Stimulated activated CD8-positive, alpha-beta memory T cell treated with anti-CD3 and anti-CD28 coated beads, Interleukin-4, amount 100 ng/mL, for 1 hour (primary cell): ENCODE results near the gene NKAIN4.

ENCODE experiments used
- DNase-seq, 2 donors: peaks; one replicate each; pipeline ENCODE4 v3.0.0-alpha.2; 2020; ENCODE audit warnings: low read depth in 2 of 2, low spot score in 1 of 2

Gene NKAIN4

DNA sequence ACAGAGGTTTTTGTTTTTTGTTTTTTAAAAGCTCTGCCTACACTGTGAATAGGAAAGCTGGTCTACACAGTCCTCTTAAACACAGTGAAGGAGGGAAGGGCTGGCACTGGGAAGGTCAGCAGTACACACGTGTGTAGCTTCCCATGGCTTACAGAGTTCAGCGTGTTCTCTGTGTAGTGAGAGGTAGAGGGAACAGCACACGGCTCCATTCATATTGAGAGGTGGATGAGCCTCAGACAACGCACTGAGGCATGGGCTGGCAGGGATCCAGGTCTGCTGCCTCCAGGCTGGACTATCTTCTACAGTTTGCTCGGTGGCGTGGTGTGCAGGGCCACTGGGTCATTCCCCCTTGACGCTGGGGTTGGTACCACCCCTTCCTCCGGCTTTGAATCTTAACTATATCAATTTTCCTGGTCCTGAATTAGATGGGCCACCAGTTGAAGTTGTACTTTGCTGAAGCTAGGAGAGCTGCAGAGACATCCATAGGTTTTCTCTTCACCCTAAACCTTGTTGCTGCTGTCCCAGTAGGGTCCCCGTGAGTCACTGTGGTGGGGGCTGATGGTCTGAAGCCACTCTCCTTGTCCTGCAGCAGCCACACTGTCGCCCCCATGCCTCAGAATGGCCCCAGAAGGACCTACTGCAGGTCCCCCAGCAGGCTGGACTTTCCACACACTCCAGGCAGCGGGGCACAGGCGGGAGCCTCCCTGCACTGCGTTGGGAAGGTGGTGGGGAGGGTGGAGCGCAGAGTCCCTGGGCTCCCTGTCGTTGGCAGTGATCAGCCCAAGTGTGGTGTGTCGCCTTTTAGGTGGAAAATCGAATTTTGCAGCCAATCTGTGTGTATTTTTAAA, 20.3 kb upstream of the NKAIN4 start:
- DNase-seq, result no peak

DNA sequence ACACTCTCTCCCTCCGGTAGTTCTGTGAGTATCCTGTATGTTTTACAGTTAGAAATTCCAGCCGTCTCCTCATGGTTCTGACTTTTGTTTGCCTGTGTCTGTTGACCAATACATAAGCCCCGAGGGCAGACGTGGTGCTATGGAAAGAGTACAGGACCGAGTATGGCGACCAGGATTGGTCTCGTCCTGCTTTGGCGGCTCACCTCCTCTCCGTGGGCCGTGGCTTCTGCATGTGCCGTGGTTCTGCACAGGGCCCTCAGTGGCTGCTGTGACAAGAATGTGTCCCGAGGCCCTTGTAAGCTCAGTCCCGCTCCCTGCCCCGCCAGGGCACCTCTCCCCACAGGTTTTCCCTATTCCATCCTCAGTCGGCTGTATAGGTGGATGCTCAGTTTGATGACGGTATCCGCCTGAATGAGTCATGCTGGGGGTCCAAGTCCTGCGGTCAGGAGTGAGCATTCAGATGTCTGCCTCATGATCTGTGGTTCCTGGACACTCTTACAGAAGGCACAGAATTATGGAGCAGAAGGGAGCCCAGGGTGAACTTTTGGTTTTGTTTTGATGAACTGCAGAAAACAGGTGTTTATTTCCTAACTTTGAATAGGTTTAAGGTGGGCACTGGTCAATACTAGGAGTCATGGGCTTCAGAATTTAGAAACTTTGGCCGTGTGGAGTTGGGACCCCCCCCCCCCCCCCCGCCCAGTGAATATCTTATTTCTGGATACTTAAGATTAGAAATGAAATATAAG, 19.5 kb upstream of the NKAIN4 start:
- DNase-seq, result no peak

DNA sequence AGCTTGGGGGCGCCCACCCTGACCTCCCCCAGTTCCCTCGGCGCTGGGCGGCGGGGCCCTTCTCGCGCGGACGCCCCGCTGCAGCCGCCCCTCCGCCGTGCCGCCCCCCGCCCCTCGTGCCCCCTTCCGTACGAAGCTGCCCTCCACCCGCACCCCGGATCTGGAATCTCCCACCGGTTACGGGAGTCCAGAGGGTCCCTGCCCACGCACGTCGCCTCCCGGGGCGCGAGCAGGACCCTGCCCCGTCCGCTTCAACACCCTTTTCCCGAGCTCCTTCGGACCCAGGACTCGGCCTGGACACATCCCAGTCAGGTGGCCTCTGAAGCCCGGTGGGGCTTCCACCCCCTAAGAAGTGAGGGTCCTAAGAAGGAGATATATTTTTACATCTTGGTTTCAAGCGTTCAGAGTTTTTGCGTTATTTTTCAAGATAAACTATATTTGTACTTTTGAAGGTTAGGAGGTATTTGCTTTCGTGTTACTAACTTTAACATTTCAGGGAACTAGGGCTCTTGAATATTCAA, 18.9 kb upstream of the NKAIN4 start:
- DNase-seq, result no peak

DNA sequence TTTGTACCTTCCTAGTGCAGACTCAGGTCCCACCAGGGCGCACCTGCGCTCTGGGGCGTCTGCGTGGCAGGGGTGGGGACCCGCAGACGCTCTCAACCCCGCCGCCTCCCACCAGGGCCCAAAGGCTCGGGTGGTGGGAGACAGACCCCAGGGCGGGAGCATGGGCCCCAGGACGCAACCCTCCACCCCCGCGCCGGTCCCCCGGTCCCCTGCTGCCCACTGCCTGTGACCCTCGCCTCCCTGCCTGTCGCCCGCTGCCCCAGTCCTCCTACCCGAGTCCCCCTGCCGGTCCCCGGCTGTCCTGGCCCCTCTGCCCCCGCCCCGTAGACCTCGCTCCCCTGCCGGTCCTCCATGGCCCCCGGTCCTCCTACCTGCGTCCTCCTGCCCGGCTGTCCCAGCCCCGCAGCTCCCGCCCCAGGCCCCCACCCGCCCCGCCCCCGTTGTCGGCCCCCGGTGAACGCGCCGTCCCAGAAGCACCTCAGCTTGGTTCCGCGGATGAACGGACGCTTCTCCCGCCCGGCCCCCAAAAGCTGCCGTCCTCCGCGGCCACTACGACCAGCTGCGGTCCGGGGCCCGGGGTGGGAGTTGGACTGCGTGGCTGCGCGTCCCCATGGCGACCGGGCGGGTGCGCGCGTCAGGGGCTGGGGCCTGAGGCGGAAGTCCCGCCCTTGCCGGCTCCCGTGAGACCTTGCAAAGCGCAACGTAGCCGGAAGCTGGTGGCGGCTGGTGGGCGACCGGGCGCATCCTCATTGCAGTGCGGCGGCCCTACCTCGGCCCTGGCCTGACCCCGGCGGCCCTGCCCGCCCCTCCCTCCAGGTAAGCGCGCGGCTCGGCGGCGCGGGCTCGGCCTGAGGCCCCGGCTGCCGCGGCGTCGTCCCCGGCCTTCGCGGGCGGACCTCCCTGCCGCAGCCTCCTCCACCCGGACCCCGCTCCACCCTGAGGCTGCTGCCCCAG, 18.1 kb upstream of the NKAIN4 start, which contains the start of gene ARFGAP1:
TSS of gene ARFGAP1 (plus strand) at position 709 of the 954 bp plus-strand sequence. CDS start 2,768 bp downstream, outside the sequence.
- peak; percentile 62 to 74 for DNase-seq

DNA sequence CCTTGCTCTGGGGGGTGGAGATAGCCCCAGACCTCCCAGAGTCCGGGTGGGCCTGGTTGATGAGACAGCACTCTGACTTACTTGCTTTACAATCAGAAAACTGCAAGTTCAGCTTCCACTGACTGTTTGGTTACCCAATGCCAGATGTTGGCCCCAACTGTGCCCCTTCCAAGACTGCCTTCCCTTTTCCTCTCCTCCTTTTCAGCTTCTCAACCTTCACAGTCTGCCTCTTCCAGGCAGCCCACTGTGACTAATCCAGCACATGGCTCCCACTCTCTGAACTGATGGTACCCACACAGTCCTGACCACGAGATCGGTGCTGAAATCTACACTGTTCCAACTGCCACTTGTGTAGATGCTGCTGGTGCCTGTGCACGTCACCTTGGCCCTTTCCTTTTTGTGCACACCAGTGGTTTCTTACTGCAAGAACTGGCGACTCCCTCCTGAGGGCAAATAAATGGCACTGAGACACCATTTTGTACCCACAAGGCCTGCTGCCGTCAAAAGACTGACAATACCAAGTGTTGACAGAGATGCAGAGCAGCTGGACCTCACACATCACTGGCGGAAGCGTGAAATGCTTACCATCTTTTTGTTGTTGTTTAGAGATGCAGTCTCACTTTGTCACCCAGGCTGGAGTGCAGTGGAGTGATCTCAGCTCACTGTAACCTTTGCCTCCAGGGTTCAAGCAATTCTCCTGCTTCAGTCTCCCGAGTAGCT, 16.5 kb upstream of the NKAIN4 start:
- DNase-seq, result no peak

DNA sequence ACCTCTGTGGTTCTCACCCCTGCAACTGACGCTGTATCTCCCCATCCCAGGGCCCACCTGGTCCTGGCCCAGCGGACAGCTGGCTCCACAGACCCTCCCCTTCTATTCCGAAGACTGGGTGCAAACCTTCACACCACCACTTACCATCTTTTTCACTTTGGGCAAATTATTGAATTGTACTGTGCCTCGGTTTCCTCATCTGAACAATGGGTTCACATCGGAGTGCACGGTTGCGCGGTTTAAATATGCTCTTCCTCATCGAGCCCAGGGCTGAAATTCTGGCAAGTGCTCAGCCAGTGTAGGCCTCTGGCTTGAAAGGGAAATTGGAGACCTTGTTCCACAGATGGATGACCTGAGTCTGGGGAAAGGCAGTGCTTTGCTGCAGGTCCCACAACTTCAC, 15.5 kb upstream of the NKAIN4 start:
- DNase-seq, result no peak

DNA sequence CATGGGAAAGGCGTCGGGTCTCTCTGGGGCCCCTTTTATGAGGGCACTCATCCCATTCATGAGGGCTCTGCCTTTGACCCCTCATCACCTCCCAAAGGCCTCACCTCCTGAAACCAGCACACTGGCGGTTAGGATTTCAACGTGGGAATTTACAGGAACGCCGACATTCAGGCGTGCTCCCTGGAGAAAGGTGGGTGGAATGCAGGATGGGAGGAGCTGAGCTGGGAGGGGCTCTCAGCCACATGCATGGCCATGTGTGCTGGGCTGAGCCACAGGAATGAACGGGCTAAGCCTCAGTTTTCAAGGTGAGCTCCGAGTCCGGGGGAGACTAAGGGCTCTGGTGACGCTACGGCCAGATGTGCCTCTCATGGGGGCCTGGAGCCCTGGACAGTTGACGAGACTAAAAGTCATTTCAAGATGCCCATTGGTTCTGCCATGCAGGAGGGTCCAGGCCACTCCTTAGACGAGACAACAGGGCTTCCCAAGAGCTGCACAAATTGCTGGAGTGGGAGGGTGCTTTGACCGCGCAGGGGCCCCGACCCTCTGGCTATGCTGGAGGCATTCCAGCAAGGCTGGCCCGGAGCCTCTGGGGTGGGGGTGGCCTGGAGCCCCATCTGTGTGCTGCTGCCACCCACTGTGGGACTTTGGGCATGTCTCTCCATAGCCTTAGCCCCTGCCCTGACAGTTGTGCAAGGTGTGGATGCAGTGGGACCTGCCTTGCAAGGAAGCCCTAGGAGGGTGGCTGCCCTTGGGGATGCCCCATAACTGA, 14.6 kb upstream of the NKAIN4 start:
- no peak for DNase-seq

DNA sequence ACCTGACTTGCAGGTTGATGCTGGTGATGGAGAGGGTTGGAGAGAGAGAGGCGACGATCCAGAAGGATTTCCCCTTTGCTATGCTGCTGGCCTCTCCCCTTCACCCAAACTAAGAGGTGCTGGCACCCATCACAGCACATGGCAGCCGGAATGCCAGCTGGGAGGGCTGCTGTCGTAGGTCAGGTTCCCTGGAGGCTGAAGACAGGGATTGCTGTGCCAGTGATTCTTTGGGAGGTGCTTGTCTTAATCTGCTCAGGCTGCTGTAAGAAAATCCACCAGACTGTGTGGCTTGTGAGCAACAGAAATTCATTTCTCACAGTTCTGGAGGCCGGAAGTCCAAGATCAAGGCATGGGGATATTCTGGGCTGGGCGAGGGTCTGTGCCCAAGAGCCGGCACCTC, 14.0 kb upstream of the NKAIN4 start:
- no peak for DNase-seq

DNA sequence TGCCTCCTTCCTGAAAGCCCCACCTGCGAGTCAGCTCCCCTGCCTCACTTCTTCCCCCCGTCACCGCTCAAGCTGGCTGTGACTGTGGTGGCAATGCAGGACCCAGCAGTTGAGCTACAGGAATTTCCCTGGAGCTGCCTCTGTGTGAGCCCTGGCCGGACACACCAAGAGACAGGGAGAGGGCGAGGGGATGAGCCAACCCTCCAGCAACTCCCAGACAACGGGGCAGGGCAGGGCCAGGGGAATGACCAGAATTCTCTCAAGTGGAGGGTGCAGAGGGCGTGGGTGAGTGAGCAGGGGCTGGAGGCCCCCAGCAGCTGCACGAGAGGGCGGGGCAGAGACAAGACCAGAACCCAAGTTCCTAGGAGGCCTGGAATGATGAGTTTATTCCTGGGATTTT, 13.4 kb upstream of the NKAIN4 start:
- DNase-seq, result no peak

DNA sequence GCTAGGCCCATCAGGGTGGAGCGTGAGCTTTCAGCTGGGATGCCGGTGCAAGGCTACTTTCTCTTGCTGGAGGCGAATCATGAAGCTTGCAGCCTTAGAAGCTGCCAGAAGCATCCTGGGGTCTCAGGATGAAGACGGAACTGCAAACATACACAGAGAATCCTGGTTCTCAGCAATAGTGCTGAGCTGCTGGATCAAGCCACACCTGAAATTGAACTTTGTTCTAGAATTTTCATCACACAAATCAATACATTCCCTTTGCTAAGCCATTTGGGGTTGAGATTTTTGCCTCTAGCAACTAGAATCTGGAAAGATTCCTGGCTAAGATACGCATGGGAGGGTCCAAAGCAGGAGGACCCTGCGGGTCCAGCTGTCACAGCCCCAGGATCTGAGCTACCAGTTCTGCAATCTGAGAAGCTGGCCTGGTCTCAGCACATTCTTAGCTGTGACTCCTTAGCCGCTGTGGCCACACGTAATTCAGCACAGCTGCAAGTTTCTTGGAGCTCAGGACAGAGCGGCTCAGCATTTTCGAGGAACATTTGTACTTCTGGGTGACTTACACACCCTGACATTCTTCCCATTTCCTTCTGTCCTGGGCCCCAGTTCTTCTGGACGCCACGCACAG, 11.7 kb upstream of the NKAIN4 start:
- DNase-seq, result no peak

DNA sequence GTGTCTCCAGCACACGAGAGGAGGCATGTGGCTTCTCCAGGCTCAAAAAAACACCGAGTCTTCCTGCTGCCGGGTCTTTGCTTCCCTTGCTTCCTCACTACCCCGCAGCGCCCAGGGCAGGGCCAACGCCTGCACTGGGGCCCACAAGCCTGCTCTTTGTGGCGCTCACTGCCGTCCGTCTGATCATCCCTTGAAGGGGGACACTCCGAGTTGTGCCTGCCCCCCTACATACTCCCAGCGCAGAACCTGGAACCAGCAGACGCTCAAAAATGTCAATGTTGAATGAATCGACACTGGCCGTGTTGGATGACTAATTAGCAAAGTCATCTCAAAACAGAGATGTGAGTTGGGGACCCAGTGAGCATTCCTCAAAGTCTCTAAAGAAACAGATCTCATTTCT, 10.3 kb upstream of the NKAIN4 start:
- DNase-seq, result no peak

DNA sequence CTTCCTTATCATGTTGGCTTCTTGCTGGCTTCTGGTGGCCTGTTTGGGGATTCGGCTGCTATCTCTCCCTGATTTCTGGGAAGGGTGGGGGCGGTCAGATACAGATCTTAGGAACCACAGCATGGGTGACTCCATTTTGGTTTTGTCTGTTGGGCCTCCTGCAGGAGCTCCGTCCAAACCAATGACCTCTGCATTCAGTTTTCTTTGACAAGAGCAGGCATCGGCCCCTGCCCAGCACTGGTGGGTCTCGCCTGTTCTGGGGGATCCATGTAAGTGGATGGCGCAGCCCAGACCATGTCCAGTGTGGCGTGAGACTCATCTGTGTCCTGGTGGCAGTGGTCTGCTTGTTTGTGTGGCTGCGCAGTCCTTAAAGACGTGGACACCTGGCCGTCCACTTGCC, 9.7 kb upstream of the NKAIN4 start:
- no peak for DNase-seq

DNA sequence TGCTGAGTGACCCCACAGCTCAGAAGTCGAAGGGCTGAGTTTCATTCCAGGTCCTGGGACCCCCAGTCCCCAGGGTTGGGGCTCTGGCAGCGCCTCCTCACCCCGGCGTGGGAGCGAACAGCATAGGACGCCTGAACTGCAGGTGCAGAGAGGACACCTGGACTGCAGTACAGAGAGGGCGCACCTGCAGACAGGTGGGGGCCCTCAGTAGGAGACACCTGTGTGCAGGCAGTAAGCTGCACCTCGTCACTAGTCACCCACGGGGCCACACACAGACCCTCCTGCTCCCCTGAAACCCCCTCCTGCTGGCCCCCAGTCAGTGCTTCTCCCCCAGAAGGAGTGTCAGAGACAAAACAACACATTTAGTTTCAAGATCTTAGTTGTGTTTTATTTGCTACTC, 8.6 kb upstream of the NKAIN4 start:
- no peak for DNase-seq

DNA sequence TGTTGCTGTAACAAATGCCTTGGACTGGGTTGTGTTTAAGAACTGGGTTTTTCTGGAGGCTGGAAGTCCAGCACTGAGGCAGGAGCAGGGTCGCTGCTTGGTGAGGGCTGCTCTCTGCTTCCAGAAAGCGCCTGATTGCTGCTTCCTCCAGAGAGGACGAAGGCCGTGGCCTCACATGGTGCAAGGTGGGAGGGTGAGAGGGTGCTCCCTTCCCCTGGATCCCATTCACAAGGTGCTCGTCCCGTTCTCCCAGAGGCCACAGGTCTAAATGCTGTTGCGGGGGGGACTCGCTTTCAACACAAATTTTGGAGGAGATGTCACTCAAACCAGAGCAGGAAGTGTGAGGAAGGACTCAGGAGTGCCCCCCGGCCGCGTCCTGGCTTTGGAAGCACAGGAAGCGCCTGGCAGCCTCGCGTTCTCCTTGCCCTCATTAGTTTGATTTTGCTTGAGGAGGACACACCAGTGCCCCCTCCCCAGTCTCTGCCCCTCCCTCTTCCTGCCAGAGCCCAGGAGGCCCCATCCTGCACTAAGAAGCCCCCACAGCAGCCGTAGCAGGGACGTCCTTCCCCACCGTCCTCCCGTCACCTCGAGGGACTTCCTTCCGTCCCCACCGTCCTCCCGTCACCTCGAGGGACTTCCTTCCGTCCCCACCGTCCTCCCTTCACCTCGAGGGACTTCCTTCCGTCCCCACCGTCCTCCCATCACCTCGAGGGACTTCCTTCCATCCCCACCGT, 7.7 kb upstream of the NKAIN4 start:
- no peak for DNase-seq

DNA sequence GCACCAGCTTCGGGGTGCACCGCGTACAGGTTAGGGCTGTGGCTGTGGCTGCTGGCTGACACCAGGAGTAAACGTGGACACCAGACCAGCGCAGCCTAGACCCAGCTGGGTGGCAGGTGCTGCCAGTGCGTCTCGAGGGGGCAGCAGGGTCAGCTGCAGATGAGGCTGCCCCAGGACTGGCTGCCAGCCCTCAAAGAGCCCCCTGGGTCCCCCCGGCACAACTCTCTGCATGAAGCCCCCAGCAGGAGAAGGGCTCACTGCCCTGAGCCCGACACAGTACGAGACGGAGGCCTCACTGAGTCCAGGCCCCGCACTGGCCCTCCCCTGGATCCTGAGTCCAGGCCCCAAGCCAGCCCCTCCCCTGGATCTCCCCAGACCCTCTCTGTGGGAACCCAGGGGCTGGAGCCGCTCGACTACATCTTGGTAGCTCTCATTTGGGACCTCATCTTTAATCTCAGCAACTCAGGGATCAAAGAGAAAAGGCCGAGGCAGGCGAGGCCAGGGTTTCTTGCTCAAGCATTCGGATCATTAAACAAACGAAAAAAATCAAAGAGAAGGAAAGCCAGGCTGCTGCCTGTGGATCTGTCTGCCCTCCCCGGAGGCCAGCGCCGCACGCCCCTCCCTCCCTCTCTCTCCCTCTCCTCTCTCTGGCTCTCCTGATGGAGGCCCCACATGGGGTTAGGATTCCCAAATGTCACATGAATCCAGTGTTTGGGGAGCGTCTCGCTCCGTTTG, 7.0 kb upstream of the NKAIN4 start:
- DNase-seq, result no peak

DNA sequence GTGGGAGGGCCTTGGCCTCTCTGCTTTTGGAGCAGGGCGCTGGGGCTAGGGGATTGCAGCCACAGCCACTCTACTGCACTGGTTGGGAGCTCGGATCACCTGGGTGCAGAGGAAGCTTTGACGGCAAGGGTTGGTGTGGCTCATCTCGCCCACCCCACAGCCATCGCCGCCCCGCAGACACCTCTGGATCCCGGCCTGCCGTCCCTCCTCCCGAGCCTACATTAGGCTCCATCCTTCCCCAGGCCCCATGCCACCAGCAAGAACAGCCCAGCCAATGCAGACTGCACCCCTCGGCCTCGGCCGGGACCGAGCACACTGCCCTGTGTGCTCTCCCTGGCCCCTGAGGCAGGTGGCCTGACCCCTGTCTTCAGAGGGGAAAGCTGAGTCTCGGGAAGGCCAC, 6.3 kb upstream of the NKAIN4 start:
- DNase-seq, result no peak

DNA sequence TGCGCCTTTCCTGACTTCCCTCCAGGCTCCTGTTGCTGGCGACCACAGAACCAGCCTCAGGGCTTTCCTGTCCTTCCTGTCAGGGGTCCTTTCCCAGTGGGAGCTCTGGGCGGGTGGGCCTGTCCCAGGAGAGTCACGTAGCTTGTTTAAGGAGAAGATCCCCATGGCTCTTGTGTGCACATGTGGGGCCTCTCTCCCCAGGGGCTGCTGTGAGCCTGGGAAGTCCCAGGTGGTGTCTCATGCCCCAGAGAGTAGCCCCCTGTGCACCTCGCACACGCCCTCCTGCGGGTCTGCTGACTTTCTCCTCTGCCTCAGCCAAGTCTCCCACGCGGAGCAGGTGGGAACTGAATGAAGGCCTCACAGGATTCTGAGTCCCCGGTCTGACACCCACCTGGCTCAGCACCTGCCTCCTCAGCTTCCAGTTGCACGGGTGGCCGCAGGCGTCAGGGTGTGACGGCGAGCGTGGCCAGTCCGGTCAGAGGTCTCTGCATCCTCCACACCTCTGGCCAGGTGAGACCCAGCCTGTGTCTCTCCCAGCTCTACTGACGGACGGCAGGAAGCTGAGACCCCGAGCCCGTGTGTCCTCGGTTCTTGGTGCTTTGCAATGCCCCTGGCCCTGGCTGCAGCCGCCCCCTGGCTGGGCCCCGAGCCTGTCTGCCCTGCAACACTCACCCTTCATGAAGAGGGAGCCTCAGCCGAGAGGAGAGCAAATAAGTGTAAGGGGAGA, 5.6 kb upstream of the NKAIN4 start:
- DNase-seq, result no peak
